Left ventricle myocardium inferior (tissue), 1 donor: Measurements from ENCODE around the gene ACAD9. TPM values are rescaled to one million over a fixed set of nuclear protein-coding genes. Genes with fewer than 3 reads are reported as not detected.

Source experiments
- DNase-seq: peaks from one replicate; pipeline ENCODE4 v3.0.0-alpha.2; 2020
- H3K27ac ChIP-seq: fragments of 200-600 bp; replicated peaks from 2 replicates; pipeline ENCODE4 v1.8.0; 2021
- H3K27me3 ChIP-seq: fragments of 200-600 bp; 2 replicates; pipeline ENCODE4 v1.8.0; 2021; ENCODE audit warnings: low read depth
- H3K36me3 ChIP-seq: fragments of 200-600 bp; 2 replicates; pipeline ENCODE4 v1.8.0; 2021
- H3K4me1 ChIP-seq: fragments of 200-600 bp; 2 replicates; pipeline ENCODE4 v1.8.0; 2021
- H3K4me3 ChIP-seq: fragments of 200-600 bp; 2 replicates; pipeline ENCODE4 v1.8.0; 2021; ENCODE audit warnings: mild to moderate bottlenecking, moderate library complexity
- H3K9me3 ChIP-seq: fragments of 200-600 bp; replicated peaks from 2 replicates; pipeline ENCODE4 v1.8.0; 2021
- intact Hi-C: fragments of 100-400 bp; cut with micrococcal nuclease; formaldehyde crosslinking; loops from one replicate; pipeline ENCODE4 v1.11.0; 2022
- total RNA-seq: library from RNA; stranded (reverse); fragmentation: NEBNext Ultra II Directional; extraction: Animal tissue kit (Norgen Biotek cat#: 25700); gene quantifications from one replicate; pipeline ENCODE4 v1.2.1, GENCODE V29; 2021
- TF ChIP-seq, protein P1 (sequence below): fragments of 200-600 bp; IDR thresholded peaks from 2 replicates; pipeline ENCODE4 v1.8.0; 2021; ENCODE audit warnings: antibody characterized with exemption, mild to moderate bottlenecking, borderline replicate concordance
- donor health status: DM: no; HTN: yes; CAD: no; lungs with severe emphysema.

ACAD9 gene
- total RNA-seq, 1 donor from 2014 or later = 35.9 TPM

DNA sequence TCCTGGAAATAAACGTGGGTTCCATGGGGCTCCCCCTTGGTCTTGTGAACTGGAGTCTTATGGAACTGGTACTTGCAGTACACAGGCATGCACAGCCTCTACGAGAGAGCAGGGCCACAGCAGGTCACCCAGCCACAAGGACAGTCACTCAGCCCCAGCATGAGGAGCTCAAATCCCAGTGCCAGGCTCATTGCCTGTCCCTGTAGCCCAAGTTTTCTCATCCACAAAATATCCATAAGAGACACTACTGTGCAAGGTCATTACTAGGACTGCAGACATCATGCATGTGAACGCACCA is 66.4 kb downstream of the ACAD9 start:
- Histone ChIP-seq H3K27ac (no peak overlapping the region), H3K36me3 (no peaks in the 10 kb centered on the region), H3K9me3 (no peaks in the 10 kb centered on the region), H3K4me1 (no peaks in the 10 kb centered on the region), H3K4me3 (no peak overlapping the region), H3K27me3 (no peaks in the 10 kb centered on the region)
- DNase-seq = no peak
- TF ChIP-seq, protein P1, sequence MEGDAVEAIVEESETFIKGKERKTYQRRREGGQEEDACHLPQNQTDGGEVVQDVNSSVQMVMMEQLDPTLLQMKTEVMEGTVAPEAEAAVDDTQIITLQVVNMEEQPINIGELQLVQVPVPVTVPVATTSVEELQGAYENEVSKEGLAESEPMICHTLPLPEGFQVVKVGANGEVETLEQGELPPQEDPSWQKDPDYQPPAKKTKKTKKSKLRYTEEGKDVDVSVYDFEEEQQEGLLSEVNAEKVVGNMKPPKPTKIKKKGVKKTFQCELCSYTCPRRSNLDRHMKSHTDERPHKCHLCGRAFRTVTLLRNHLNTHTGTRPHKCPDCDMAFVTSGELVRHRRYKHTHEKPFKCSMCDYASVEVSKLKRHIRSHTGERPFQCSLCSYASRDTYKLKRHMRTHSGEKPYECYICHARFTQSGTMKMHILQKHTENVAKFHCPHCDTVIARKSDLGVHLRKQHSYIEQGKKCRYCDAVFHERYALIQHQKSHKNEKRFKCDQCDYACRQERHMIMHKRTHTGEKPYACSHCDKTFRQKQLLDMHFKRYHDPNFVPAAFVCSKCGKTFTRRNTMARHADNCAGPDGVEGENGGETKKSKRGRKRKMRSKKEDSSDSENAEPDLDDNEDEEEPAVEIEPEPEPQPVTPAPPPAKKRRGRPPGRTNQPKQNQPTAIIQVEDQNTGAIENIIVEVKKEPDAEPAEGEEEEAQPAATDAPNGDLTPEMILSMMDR = no peak
- intact Hi-C loops = no loop called here

DNA sequence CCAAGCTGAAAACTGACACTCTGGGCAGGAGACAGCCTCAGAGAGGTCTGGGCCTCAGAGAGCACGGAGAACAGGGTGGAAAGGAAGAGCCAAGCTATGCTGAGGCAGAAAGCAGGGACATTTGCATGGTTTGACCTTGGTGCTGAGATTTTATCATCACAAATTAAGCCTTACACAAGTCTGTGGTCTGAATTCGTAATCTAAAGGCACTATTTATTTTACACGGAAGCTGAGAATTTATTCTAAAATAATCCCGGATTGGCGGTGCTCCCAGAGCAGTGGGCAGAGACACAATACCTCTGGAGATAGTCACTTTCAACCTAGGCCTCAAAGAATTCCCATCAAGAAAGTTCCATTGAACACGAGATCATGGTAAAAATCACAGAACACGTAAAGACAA is 67.0 kb downstream of the ACAD9 start:
- Histone ChIP-seq H3K27me3 (no peaks in the 10 kb centered on the region), H3K9me3 (no peaks in the 10 kb centered on the region), H3K4me1 (no peaks in the 10 kb centered on the region), H3K36me3 (no peaks in the 10 kb centered on the region), H3K4me3 (no peak overlapping the region), H3K27ac (no peak overlapping the region)
- DNase-seq = no peak
- TF ChIP-seq, protein P1 = no peak
- intact Hi-C loops = no loop called here

DNA sequence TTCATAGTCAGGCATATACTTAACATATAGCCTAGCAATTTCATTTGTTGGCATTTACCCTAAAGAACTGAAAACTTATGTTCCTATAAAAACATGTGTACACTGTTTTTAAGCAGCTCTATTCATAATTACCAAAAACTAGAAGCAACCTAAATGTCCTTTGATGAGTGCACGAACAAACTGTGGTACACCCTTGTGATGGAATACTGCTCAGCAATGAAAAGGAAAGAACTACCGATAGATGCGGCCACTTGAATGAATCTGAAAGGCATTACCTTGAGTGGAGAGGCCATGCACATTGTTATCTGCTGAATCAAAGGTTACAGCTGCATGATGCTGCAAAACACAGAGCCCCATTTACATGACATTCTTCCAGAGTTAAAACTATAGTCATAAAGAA is 69.7 kb downstream of the ACAD9 start:
- no peaks in the 10 kb centered on the region for H3K9me3 ChIP-seq
- no peak for DNase-seq
- no peak overlapping the region for H3K27ac ChIP-seq
- no peaks in the 10 kb centered on the region for H3K27me3 ChIP-seq
- no peaks in the 10 kb centered on the region for H3K4me1 ChIP-seq
- no peaks in the 10 kb centered on the region for H3K36me3 ChIP-seq
- H3K4me3 ChIP-seq = no peak overlapping the region
- intact Hi-C loops = no loop called here
- TF ChIP-seq, protein P1 = no peak

DNA sequence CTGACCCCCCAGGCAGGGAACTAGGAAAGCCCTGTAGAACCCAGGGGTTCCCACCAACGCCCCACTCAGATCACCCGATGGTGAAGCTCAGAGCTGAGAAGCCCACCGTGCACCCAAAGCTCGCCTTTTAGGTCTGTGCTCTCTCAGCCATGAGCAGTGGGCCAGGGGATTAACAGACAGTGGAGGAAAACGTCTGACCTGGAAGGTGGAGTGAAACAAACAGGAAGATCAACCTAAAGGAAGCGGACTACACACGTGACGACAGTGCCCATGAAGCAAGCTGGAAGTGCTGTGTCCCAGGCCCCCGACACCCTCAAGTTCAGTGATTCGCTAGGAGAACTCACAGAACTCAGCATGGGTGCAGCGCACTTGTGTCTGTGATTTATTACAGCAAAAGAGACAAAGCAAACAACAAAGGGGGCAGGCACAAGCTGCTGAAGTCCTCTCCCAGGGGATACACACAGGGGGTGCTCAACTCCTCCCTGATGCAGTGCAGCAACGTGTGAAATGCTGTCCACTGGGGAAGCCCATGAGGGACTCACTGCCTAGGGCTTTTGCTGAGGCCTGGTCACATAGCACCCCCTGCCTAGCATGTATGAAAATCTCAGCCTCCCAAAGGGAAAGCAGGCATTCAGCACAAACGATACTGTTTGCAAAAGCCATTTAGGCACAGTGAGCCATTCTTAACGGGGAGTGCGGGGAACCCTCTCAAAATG is 71.0 kb downstream of the ACAD9 start:
- intact Hi-C loops = no loop called here
- H3K27me3 ChIP-seq = no peaks in the 10 kb centered on the region

DNA sequence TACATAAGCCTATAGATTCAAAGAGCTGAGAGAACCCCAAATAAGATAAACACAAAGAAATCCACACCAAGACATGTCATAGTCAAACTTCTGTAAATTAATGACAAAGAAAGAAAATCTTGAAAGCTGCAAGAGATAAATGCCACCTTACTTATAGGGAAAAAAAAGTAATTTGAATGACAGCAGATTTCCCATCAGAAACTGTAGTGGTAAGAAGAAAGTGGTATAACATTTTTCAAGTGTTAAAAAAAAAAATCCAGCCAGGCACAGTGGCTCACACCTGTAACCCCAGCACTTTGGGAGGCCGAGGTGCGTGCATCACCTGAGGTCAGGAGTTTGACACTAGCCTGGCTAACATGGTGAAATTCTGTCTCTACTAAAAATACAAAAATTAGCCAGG is 77.0 kb downstream of the ACAD9 start:
- no peaks in the 10 kb centered on the region for H3K4me1 ChIP-seq
- no peak overlapping the region for H3K4me3 ChIP-seq
- TF ChIP-seq, protein P1 = no peak
- H3K27me3 ChIP-seq = no peaks in the 10 kb centered on the region
- intact Hi-C loops = no loop called here
- H3K36me3 ChIP-seq = no peaks in the 10 kb centered on the region
- DNase-seq = no peak
- no peak overlapping the region for H3K27ac ChIP-seq
- peaks cover 5% of the 10 kb centered on the region for H3K9me3 ChIP-seq

More for the DNA sequence above, 71.0 kb downstream of the ACAD9 start:
- H3K9me3 ChIP-seq = no peaks in the 10 kb centered on the region
- no peak overlapping the region for H3K27ac ChIP-seq
- TF ChIP-seq, protein P1 = peak; percentile 38
- H3K36me3 ChIP-seq = no peaks in the 10 kb centered on the region
- no peak for DNase-seq
- H3K4me1 ChIP-seq = no peaks in the 10 kb centered on the region
- H3K4me3 ChIP-seq = no peak overlapping the region

Other genes starting within 250 kb of the ACAD9 start
- 86.3 TPM for gene RPN1, start 228.8 kb upstream of the ACAD9 start, total RNA-seq
- gene RAB7A, start 153.4 kb upstream of the ACAD9 start, total RNA-seq = 242 TPM
- 0.25 TPM for gene CFAP92, start 114.5 kb downstream of the ACAD9 start, total RNA-seq
- 1.5 TPM for gene EFCC1, start 121.7 kb downstream of the ACAD9 start, total RNA-seq
- not detected for gene GP9, start 181.2 kb downstream of the ACAD9 start, total RNA-seq
- 3.3 TPM for gene RAB43, start 242.2 kb downstream of the ACAD9 start, total RNA-seq